RKO (cell line): ENCODE results near the gene FAM204A.

Source experiments
- DNase-seq: peaks from one replicate; pipeline ENCODE4 v3.0.0-alpha.2; 2016; ENCODE audit warnings: low spot score

FAM204A gene

GRCh38 chr10:118341791-118342637 lies at the start of gene FAM204A:
Gene FAM204A, minus strand, starts transcription at chr10:118342324. Its CDS starts 5,909 bp downstream, at chr10:118336415.
- peak; percentile 92 for DNase-seq

- DNase-seq, result no peak
Measured at GRCh38 chr10:118383699-118384098, 41.6 kb upstream of the FAM204A start.

GRCh38 chr10:118383063-118383689 lies 41.1 kb upstream of the FAM204A start:
- DNase-seq, result no peak

- DNase-seq, result no peak
Measured at GRCh38 chr10:118374404-118374803, 32.3 kb upstream of the FAM204A start.

- peak; percentile 59 for DNase-seq
Measured at GRCh38 chr10:118373786-118374185, 31.7 kb upstream of the FAM204A start.

- DNase-seq, result no peak
Measured at GRCh38 chr10:118370499-118370898, 28.4 kb upstream of the FAM204A start.

- DNase-seq, result no peak
Measured at GRCh38 chr10:118369641-118370205, 27.6 kb upstream of the FAM204A start.

GRCh38 chr10:118365702-118366101 lies 23.6 kb upstream of the FAM204A start:
- no peak for DNase-seq

- DNase-seq, result peak; percentile 32
Measured at GRCh38 chr10:118362103-118362502, 20.0 kb upstream of the FAM204A start.

GRCh38 chr10:118358327-118358726 lies 16.2 kb upstream of the FAM204A start:
- no peak for DNase-seq

- no peak for DNase-seq
Measured at GRCh38 chr10:118357841-118358240, 15.7 kb upstream of the FAM204A start.

GRCh38 chr10:118356628-118357027 lies 14.5 kb upstream of the FAM204A start:
- DNase-seq, result no peak

- DNase-seq, result no peak
Measured at GRCh38 chr10:118355234-118355633, 13.1 kb upstream of the FAM204A start.

GRCh38 chr10:118349235-118349634 lies 7.1 kb upstream of the FAM204A start:
- no peak for DNase-seq

GRCh38 chr10:118343549-118343948 lies 1.4 kb upstream of the FAM204A start:
- no peak for DNase-seq

- peak; percentile 65 for DNase-seq
Measured at GRCh38 chr10:118343115-118343514, 991 bp upstream of the FAM204A start.

GRCh38 chr10:118342638-118343020 lies 505 bp upstream of the FAM204A start:
- no peak for DNase-seq

- DNase-seq, result peak; percentile 23
Measured at GRCh38 chr10:118340486-118340885, 1.6 kb downstream of the FAM204A start.

GRCh38 chr10:118339111-118339510 lies 3.0 kb downstream of the FAM204A start:
- DNase-seq, result no peak

- DNase-seq, result no peak
Measured at GRCh38 chr10:118337356-118337755, 4.8 kb downstream of the FAM204A start.

GRCh38 chr10:118333871-118334270 lies 8.3 kb downstream of the FAM204A start:
- no peak for DNase-seq

- DNase-seq, result no peak
Measured at GRCh38 chr10:118332948-118333710, 9.0 kb downstream of the FAM204A start.
